GM12878 (cell line): ENCODE data around the gene OR5H6. TPM values are rescaled to one million over a fixed set of nuclear protein-coding genes. Genes with fewer than 3 reads are reported as not detected.
A peak's percentile ranks its signal among the peaks of the same experiment; 100 is the strongest.

Source experiments
- BHLHE40 ChIP-seq, 2 experiments: fragments of 450-650 bp in 1 of 2; IDR thresholded peaks; 2 replicates each; pipeline ENCODE4 v1.6.1; 2011 to 2017; ENCODE audit warnings: low read depth in 2 of 2, borderline replicate concordance in 1 of 2, improper control_type of control experiment in 1 of 2, low read length in 1 of 2, mild to moderate bottlenecking in 1 of 2
- CREB1 ChIP-seq: IDR thresholded peaks from 2 replicates; pipeline ENCODE4 v1.6.1; 2012; ENCODE audit warnings: low read depth, mild to moderate bottlenecking, inconsistent platforms
- GABPA ChIP-seq: IDR thresholded peaks from 2 replicates; pipeline ENCODE4 v1.6.1; 2014; ENCODE audit warnings: antibody characterized with exemption, low read depth, mild to moderate bottlenecking, inconsistent platforms
- IRF3 ChIP-seq: fragments of 450-650 bp; IDR thresholded peaks from 2 replicates; pipeline ENCODE4 v1.6.1; 2014; ENCODE audit warnings: mild to moderate bottlenecking
- KDM1A ChIP-seq: fragments of 200-600 bp; sonication (generic); IDR thresholded peaks from 2 replicates; pipeline ENCODE4 v1.6.1; 2016; ENCODE audit warnings: borderline replicate concordance
- NFYA ChIP-seq: IDR thresholded peaks from 2 replicates; pipeline ENCODE4 v1.6.1; 2011; ENCODE audit warnings: low read depth, mild to moderate bottlenecking, low read length, improper control_type of control experiment, borderline replicate concordance
- PAX5 ChIP-seq: IDR thresholded peaks from 2 replicates; pipeline ENCODE4 v1.6.1; 2011; ENCODE audit warnings: low read depth, low read length, borderline replicate concordance
- POLR2A ChIP-seq: IDR thresholded peaks from 2 replicates; pipeline ENCODE4 v1.6.1; 2011; ENCODE audit warnings: low read depth, mild to moderate bottlenecking, low read length
- POLR2AphosphoS5 ChIP-seq: IDR thresholded peaks from 2 replicates; pipeline ENCODE4 v1.6.1; 2011; ENCODE audit warnings: mild to moderate bottlenecking, low read length, inconsistent platforms
- RELA ChIP-seq: fragments of 450-650 bp; IDR thresholded peaks from 2 replicates; pipeline ENCODE4 v1.8.0; 2014; ENCODE audit warnings: borderline replicate concordance; ENCODE audit not compliant: partially characterized antibody
- SMC3 ChIP-seq: IDR thresholded peaks from 2 replicates; pipeline ENCODE4 v1.6.1; 2011; ENCODE audit warnings: low read length, improper control_type of control experiment, borderline replicate concordance
- YBX1 ChIP-seq: fragments of 450-650 bp; IDR thresholded peaks from 2 replicates; pipeline ENCODE4 v1.6.1; 2016; ENCODE audit warnings: antibody characterized with exemption
- ZBTB4 ChIP-seq: fragments of 450-650 bp; formaldehyde crosslinking; IDR thresholded peaks from 2 replicates; pipeline ENCODE4 v1.4.0; 2022; ENCODE audit warnings: mild to moderate bottlenecking, moderate library complexity
- ZNF24 ChIP-seq: fragments of 450-650 bp; IDR thresholded peaks from 2 replicates; pipeline ENCODE4 v1.6.1; 2017; ENCODE audit warnings: antibody characterized with exemption, mild to moderate bottlenecking
- ZNF274 ChIP-seq: IDR thresholded peaks from one replicate; pipeline ENCODE4 v1.8.0; 2011; ENCODE audit not compliant: insufficient read length, insufficient read depth
- ZNF384 ChIP-seq: IDR thresholded peaks from 2 replicates; pipeline ENCODE4 v1.6.1; 2012; ENCODE audit warnings: low read depth, mild to moderate bottlenecking, low read length, improper control_type of control experiment, borderline replicate concordance
- polyA plus RNA-seq, 11 experiments: library from polyadenylated mRNA; depleted of rRNA in 4 of 11; unstranded in 6 of 11; stranded (reverse) in 5 of 11; fragments of >200 nt; fragmentation: Nextera tagmentation in 4 of 11; fragmentation: Illumina TruSeq in 1 of 11; extraction: Ambion mirVana in 4 of 11; extraction: Trizol in 1 of 11; gene quantifications; 1 replicate in 1 of 11; 2 replicates in 10 of 11; pipeline versions ENCODE4 v1.2.1 to v1.2.3, GENCODE V29; 2011 to 2016; ENCODE audit warnings: inconsistent platforms in 2 of 11, missing spikeins in 2 of 11, low read depth in 1 of 11
- total RNA-seq, 4 experiments: library from RNA; depleted of rRNA in 3 of 4; stranded (reverse); fragments of >200 nt in 3 of 4; fragmentation: Illumina TruSeq in 1 of 4; extraction: Trizol in 1 of 4; gene quantifications; 2 replicates each; pipeline versions ENCODE4 v1.2.1 to v1.2.3, GENCODE V29; 2013 to 2021
- TF ChIP-seq, protein P1 (sequence below): IDR thresholded peaks from 2 replicates; pipeline ENCODE4 v1.6.1; 2011; ENCODE audit warnings: mild to moderate bottlenecking, low read depth, low read length, moderate library complexity; ENCODE audit not compliant: insufficient replicate concordance
- TF ChIP-seq, protein P2 (sequence below): fragments of 450-650 bp; IDR thresholded peaks from 2 replicates; pipeline ENCODE4 v1.6.1; 2018; ENCODE audit warnings: mild to moderate bottlenecking, low read depth, moderate library complexity; ENCODE audit not compliant: partially characterized antibody
- TF ChIP-seq, protein P3 (sequence below): fragments of 450-650 bp; IDR thresholded peaks from 2 replicates; pipeline ENCODE4 v1.6.1; 2017; ENCODE audit warnings: borderline replicate concordance
- TF ChIP-seq, protein P4 (sequence below): fragments of 450-650 bp; IDR thresholded peaks from 2 replicates; pipeline ENCODE4 v1.6.1; 2017; ENCODE audit warnings: low read depth, mild to moderate bottlenecking, moderate library complexity

The OR5H6 gene
- total and polyA plus RNA-seq, 10 of the 15 experiments (the other 5 are each of a cell fraction or from before 2014, with no cell fraction given) = 1.2 TPM; not detected in 9

DNA sequence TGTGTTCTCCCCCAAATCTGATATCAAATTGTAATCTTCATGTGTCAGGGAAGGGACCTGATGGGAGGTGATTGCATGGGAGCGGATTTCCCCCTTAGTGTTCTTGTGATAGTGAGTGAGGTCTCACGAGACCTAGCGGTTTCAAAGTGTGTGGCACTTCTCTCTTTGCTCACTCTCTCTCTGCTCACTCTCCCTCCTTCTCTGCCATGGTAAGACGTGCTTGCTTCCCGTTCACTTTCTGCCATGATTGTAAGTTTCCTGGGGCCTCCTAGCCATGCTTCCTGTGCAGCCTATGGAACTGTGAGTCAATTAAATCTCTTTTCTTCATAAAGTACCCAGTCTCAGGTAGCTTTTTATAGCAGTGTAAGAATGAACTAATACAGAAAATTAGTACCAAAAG is 30.6 kb upstream of the OR5H6 start (continued):
- no peak for TF ChIP-seq GABPA
- TF ChIP-seq RELA = peak; percentile 12
- TF ChIP-seq YBX1 = no peak
- TF ChIP-seq ZNF274 = no peak
- TF ChIP-seq, protein P1, sequence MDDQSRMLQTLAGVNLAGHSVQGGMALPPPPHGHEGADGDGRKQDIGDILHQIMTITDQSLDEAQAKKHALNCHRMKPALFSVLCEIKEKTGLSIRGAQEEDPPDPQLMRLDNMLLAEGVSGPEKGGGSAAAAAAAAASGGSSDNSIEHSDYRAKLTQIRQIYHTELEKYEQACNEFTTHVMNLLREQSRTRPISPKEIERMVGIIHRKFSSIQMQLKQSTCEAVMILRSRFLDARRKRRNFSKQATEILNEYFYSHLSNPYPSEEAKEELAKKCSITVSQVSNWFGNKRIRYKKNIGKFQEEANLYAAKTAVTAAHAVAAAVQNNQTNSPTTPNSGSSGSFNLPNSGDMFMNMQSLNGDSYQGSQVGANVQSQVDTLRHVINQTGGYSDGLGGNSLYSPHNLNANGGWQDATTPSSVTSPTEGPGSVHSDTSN = no peak
- no peak for TF ChIP-seq POLR2A
- TF ChIP-seq NFYA = no peak
- no peak for TF ChIP-seq ZNF384
- TF ChIP-seq PAX5 = no peak
- TF ChIP-seq, protein P2, sequence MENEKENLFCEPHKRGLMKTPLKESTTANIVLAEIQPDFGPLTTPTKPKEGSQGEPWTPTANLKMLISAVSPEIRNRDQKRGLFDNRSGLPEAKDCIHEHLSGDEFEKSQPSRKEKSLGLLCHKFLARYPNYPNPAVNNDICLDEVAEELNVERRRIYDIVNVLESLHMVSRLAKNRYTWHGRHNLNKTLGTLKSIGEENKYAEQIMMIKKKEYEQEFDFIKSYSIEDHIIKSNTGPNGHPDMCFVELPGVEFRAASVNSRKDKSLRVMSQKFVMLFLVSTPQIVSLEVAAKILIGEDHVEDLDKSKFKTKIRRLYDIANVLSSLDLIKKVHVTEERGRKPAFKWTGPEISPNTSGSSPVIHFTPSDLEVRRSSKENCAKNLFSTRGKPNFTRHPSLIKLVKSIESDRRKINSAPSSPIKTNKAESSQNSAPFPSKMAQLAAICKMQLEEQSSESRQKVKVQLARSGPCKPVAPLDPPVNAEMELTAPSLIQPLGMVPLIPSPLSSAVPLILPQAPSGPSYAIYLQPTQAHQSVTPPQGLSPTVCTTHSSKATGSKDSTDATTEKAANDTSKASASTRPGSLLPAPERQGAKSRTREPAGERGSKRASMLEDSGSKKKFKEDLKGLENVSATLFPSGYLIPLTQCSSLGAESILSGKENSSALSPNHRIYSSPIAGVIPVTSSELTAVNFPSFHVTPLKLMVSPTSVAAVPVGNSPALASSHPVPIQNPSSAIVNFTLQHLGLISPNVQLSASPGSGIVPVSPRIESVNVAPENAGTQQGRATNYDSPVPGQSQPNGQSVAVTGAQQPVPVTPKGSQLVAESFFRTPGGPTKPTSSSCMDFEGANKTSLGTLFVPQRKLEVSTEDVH = no peak
- TF ChIP-seq ZBTB4 (CRISPR knock-in tag) = no peak
- TF ChIP-seq SMC3 = no peak; the same call in 1 of the 2 replicates
- TF ChIP-seq KDM1A = no peak
- TF ChIP-seq ZNF24 = no peak
- TF ChIP-seq, protein P3, sequence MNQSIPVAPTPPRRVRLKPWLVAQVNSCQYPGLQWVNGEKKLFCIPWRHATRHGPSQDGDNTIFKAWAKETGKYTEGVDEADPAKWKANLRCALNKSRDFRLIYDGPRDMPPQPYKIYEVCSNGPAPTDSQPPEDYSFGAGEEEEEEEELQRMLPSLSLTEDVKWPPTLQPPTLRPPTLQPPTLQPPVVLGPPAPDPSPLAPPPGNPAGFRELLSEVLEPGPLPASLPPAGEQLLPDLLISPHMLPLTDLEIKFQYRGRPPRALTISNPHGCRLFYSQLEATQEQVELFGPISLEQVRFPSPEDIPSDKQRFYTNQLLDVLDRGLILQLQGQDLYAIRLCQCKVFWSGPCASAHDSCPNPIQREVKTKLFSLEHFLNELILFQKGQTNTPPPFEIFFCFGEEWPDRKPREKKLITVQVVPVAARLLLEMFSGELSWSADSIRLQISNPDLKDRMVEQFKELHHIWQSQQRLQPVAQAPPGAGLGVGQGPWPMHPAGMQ = no peak
- TF ChIP-seq CREB1 = no peak
- TF ChIP-seq BHLHE40 (IDR thresholded peaks at IDR 0.05; ENCODE audit: borderline replicate concordance in 1 of 2, low read depth in 2 of 2, low read length in 1 of 2) = peak; percentile 97
- TF ChIP-seq IRF3 = no peak
- TF ChIP-seq POLR2AphosphoS5 = peak; percentile 80
- TF ChIP-seq, protein P4, sequence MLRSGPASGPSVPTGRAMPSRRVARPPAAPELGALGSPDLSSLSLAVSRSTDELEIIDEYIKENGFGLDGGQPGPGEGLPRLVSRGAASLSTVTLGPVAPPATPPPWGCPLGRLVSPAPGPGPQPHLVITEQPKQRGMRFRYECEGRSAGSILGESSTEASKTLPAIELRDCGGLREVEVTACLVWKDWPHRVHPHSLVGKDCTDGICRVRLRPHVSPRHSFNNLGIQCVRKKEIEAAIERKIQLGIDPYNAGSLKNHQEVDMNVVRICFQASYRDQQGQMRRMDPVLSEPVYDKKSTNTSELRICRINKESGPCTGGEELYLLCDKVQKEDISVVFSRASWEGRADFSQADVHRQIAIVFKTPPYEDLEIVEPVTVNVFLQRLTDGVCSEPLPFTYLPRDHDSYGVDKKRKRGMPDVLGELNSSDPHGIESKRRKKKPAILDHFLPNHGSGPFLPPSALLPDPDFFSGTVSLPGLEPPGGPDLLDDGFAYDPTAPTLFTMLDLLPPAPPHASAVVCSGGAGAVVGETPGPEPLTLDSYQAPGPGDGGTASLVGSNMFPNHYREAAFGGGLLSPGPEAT = peak; percentile 71
